ENCODE data around the gene SEPTIN14. TPM values are rescaled to one million over a fixed set of nuclear protein-coding genes. Genes with fewer than 3 reads are reported as not detected.

Gene SEPTIN14
- total and polyA plus RNA-seq, 2 of the 8 experiments (the other 6 are each of a cell fraction or from before 2014, with no cell fraction given) = not detected

DNA sequence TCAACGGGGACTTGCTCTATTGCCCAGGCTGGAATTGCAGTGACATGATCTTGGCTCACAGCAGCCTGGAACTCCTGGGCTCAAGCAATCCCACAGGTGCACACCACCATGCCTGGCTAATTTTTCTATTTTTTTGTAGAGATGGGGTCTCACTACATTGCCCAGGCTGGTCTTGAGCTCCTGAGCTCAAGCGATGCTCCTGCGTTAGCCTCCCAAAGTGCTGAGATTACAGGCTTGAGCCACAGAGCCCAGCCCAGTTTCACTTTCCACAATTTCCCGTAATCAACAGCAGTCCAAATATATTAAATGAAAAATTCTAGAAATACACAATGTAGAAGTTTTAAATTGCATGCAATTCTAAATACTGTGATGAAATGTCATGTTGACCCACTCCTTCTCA lies 24.0 kb downstream of the SEPTIN14 start (continued):
- TF ChIP-seq, protein P1, sequence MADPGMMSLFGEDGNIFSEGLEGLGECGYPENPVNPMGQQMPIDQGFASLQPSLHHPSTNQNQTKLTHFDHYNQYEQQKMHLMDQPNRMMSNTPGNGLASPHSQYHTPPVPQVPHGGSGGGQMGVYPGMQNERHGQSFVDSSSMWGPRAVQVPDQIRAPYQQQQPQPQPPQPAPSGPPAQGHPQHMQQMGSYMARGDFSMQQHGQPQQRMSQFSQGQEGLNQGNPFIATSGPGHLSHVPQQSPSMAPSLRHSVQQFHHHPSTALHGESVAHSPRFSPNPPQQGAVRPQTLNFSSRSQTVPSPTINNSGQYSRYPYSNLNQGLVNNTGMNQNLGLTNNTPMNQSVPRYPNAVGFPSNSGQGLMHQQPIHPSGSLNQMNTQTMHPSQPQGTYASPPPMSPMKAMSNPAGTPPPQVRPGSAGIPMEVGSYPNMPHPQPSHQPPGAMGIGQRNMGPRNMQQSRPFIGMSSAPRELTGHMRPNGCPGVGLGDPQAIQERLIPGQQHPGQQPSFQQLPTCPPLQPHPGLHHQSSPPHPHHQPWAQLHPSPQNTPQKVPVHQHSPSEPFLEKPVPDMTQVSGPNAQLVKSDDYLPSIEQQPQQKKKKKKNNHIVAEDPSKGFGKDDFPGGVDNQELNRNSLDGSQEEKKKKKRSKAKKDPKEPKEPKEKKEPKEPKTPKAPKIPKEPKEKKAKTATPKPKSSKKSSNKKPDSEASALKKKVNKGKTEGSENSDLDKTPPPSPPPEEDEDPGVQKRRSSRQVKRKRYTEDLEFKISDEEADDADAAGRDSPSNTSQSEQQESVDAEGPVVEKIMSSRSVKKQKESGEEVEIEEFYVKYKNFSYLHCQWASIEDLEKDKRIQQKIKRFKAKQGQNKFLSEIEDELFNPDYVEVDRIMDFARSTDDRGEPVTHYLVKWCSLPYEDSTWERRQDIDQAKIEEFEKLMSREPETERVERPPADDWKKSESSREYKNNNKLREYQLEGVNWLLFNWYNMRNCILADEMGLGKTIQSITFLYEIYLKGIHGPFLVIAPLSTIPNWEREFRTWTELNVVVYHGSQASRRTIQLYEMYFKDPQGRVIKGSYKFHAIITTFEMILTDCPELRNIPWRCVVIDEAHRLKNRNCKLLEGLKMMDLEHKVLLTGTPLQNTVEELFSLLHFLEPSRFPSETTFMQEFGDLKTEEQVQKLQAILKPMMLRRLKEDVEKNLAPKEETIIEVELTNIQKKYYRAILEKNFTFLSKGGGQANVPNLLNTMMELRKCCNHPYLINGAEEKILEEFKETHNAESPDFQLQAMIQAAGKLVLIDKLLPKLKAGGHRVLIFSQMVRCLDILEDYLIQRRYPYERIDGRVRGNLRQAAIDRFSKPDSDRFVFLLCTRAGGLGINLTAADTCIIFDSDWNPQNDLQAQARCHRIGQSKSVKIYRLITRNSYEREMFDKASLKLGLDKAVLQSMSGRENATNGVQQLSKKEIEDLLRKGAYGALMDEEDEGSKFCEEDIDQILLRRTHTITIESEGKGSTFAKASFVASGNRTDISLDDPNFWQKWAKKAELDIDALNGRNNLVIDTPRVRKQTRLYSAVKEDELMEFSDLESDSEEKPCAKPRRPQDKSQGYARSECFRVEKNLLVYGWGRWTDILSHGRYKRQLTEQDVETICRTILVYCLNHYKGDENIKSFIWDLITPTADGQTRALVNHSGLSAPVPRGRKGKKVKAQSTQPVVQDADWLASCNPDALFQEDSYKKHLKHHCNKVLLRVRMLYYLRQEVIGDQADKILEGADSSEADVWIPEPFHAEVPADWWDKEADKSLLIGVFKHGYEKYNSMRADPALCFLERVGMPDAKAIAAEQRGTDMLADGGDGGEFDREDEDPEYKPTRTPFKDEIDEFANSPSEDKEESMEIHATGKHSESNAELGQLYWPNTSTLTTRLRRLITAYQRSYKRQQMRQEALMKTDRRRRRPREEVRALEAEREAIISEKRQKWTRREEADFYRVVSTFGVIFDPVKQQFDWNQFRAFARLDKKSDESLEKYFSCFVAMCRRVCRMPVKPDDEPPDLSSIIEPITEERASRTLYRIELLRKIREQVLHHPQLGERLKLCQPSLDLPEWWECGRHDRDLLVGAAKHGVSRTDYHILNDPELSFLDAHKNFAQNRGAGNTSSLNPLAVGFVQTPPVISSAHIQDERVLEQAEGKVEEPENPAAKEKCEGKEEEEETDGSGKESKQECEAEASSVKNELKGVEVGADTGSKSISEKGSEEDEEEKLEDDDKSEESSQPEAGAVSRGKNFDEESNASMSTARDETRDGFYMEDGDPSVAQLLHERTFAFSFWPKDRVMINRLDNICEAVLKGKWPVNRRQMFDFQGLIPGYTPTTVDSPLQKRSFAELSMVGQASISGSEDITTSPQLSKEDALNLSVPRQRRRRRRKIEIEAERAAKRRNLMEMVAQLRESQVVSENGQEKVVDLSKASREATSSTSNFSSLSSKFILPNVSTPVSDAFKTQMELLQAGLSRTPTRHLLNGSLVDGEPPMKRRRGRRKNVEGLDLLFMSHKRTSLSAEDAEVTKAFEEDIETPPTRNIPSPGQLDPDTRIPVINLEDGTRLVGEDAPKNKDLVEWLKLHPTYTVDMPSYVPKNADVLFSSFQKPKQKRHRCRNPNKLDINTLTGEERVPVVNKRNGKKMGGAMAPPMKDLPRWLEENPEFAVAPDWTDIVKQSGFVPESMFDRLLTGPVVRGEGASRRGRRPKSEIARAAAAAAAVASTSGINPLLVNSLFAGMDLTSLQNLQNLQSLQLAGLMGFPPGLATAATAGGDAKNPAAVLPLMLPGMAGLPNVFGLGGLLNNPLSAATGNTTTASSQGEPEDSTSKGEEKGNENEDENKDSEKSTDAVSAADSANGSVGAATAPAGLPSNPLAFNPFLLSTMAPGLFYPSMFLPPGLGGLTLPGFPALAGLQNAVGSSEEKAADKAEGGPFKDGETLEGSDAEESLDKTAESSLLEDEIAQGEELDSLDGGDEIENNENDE (IDR thresholded peaks at IDR 0.05; ENCODE audit: insufficient replicate concordance, low read length) = no peak
- TF ChIP-seq BACH1 (IDR thresholded peaks at IDR 0.05; ENCODE audit: low read length) (no peak), YY1 (IDR thresholded peaks at IDR 0.05; ENCODE audit: low read depth, low read length) (no peak), ASH2L (IDR thresholded peaks at IDR 0.05; ENCODE audit: low read length) (no peak), KDM4A (IDR thresholded peaks at IDR 0.05; ENCODE audit: low read depth, low read length, severe bottlenecking) (no peak), USF2 (IDR thresholded peaks at IDR 0.05; ENCODE audit: low read length) (no peak)
